Daoy (cell line): Measurements from ENCODE around the gene ETV7. TPM values are rescaled to one million over a fixed set of nuclear protein-coding genes. Genes with fewer than 3 reads are reported as not detected.
A peak's percentile ranks its signal among the peaks of the same experiment; 100 is the strongest.
"Not testable (repeated sequence)": the region's sequence is repeated elsewhere in the genome, so short reads cannot be mapped to it uniquely, and the experiment has no call there.

Experiments used
- DNase-seq: peaks from one replicate; pipeline ENCODE4 v3.0.0-alpha.2; 2015; ENCODE audit warnings: low read depth
- total RNA-seq: library from RNA; depleted of rRNA; stranded (reverse); fragments of >200 nt; shearing (Covaris generic); gene quantifications from 2 replicates; pipeline ENCODE4 v1.2.3, GENCODE V29; 2014; rRNA removed

The ETV7 gene
- total RNA-seq, result 0.69 and 0.83 TPM in 2 replicates

DNA sequence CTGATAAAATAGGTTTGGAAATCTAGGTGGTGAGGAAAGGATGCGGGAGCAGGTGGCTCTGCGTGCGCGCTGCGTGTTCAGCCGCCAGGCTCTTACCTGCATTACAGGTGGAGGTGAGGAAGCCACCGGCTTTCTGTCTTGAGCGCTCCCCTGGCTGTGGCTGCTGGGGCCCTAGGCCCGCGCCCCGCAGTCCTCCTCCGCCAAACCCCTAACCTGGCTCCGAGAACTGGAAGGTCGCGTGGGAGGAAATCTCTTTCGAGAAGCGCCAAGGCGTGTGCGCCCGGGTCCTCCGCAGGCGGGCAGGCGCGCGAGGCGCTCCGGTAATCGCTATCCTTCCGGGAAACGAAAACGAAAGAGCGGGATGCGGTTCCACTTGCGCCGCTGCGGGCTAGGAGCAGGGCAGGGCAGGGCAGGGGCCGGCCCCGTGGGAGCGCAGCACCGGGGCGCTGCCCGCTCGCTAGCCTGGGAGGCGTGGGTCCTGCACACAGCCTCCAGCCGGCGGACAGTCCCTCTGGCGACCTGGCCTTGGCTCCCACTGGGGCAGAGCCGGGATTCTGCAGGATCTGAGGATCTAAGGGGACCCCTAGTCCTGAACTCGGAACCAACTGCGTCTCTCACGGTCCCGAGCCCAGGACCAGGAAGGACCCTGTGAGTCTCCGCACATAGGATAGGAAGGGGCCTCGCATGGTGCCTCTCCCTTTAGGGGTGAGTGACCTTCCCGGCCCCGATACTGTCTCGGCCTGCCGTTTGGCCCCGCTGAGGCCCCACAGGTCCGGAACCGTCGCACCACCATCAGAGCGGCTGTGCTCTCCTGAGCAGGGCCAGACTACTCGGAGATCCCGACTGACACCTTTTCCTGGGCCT, at the start of gene ETV7:
Gene ETV7 (minus strand): TSS at position 230 of the 864 bp plus-strand sequence. CDS start 128 bp downstream, at position 102.
- DNase-seq, result no peak

DNA sequence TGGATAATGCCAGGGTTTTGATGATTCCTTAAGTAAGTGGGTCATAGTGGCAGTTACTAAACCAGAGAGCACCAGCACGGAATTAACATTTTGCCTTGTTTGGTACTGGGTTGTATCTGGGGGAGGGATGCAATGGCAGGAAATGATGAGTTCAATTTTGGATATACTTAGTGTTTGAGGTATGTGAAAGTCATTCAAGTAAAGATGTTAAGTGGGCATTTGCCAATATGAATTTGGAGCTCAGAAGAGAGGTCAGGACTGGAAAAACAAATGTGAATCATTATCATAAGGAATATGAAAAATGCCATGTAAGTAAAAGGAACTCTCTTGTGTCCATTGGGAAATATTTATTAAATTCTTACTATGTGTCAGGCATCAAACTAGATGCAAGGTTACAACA, 49.0 kb upstream of the ETV7 start:
- DNase-seq, result peak; percentile 25

DNA sequence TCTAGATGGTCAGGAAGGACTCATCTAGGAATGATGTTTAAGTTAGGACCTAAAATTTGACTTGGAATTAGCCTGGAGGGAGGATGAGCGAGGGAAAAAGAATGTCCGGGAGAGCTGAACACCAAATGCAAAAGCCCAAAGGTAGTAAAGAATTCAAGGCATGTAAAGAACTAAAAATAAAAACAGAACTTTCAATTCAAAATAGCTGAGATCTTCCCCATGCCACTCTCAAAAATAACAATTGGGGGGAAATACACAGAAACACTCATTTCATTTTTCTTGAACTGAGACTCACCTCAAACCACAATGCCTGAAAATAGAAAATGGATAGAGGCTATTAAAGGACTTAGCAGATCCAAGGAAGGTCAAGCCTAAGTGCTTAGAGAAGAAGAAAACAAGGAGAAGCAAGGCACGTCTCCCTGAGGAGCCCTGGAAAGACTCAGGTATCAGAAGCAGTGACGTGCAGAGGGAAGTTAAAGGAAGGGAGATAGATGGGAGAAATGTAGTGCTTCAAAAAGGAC, 44.7 kb upstream of the ETV7 start:
- DNase-seq, result no peak

DNA sequence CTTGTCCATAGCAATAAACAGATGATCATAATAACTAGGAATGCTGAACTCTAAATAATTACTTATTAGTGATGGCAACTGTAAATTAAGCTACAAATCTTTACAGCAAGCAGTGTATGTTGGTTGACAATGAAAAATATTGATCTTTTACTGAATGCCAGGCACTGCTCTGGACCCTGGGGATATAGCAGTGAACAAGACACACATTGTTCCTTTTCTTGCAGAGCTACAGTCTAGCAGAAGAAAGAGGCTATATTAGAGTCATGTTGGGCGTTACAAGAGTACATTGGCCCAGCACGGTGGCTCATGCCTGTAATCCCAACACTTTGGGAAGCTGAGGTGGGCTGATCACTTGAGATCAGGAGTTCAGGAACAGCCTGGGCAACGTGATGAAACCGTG, 43.7 kb upstream of the ETV7 start:
- DNase-seq, result no peak

DNA sequence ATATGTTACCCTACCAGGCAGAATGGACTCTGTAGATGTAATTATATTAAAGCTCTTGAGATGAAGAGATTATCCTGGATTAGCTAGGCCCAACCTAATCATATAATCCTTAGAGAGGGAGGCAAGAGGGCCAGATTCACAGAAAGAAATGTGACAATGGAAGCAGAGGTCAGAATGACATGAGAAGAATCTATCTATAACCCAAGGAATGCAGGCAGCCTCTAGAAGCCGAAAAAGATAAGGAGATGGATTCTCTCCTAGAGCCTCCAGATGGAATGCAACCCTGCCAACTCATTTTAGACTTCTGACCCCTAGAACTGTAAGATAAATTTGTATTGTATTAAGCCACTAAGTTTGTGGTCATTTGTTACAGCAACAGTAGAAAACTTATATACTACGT, 42.9 kb upstream of the ETV7 start:
- no peak for DNase-seq

DNA sequence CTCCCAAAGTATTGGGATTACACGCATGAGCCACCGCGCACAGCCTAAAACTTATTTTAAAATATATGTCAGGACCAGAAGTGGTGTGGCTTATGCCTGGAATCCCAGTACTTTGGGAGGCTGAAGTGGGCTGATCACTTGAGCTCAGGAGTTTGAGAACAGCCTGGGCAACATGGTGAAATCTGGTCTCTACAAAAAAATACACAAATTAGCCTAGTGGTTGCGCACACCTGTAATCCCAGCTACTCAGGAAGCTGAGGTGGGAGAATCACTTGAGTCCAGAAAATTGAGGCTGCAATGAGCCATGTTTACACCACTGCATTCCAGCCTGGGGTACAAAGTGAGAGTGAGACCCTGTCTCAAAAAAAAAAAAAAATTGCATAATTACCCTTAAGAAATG, 41.4 kb upstream of the ETV7 start:
- no peak for DNase-seq

DNA sequence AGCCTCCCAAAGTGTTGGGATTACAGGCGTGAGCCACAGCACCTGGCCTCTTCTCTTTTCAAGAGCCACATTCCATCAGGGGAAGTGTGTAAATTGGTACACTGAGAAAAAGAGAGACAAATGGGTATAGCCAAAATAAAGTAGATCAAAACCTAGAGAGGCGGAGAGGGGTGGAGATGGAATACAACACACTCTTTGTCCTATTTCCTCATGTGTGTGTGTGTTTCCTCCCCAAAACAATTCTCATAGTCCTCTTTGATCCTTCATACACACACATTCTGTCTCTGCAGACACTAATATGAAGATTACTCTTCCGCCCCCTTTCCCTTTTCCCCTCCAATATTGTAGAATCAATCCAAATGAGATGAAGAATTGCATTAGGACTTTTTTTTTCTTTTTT, 39.2 kb upstream of the ETV7 start:
- DNase-seq, result no peak

DNA sequence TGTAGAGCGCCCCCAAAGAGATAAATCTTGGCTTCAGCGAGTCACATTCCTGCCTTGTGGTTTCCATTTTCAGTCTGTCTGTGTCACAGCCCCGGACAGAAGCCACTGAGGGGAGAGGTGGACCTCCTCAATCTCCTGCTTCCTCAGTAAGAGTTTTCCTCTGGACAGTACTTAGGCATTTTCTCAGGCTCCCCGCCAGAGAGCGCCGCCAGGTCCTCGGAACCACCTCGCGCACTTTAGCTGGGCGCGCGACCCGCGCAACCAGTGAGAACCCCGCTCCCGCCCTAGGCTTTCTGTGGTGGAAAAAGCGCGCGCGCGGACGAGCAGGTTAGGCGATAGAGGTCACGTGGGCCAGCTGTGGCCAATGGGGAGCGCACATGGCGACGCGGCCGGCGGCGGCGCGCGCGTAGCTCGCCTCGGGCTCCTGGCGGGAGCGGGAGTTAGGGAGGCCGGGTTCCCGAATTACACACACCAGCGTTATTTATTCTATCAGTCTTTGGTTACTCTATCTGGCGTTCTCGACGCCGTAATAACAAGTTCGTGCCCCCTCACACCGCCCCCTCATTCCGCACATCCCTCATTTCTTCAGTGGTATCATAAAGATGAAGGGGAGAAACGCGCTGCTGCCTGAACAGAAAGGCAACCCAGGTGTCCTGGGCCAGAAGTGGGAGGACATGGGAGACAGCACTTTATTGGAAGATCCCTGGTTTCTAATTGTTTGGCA, 35.8 kb upstream of the ETV7 start:
- DNase-seq, result peak; percentile 100

DNA sequence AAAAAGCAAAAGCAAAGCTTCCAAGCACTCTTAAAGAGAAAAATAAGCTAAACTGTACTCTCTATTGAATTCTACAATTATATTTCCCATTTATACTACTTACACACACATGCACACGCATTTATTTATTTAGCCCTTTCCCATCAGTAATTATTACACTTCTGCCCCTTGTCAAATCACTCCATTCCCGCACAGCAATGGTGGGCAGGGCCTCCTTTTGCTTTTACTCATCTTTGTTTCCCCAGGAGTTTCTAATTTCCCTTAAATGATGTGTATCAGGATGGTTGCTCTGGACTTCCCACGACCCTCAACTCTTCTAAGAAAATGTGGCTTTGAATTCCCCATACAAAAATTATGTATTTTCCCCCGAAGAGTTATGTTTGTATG, 35.2 kb upstream of the ETV7 start:
- no peak for DNase-seq

DNA sequence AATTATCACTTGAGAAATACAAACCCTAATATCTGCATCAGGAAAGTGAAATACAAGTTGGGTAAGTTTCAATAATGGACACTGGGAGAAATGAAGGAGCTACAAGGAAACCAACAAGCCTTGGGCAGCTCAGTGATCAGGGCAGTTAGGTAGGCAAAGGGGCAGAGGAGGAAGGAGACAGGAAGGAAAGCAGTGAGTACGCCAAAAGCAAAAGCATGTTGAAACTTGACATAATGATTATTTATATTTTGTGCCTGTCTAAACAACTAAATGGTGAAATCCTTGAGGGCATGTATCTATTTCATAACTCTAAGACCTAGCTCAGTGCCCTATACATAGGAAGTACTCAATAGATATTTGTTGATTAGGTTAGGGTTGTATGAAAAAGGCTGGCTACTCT, 31.8 kb upstream of the ETV7 start:
- no peak for DNase-seq

DNA sequence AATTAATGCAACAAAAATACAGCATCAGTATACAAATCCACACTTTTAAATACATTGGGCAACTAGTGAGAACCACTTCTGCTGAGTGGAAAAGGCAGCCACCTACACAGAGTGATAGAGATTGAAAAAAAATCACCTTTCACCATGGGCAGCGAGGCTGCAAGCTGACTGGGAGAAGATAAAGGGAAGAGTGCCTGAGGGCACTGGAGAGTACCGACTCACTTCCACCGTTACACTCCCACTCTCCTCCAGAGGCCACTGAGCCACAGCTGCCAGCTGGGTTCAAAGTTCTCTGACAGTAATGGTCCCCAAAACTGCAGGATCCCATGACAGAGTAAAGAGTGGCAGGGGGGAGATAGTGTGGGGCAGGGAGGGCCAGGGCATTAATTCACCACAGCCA, 31.1 kb upstream of the ETV7 start:
- peak; percentile 15 for DNase-seq

DNA sequence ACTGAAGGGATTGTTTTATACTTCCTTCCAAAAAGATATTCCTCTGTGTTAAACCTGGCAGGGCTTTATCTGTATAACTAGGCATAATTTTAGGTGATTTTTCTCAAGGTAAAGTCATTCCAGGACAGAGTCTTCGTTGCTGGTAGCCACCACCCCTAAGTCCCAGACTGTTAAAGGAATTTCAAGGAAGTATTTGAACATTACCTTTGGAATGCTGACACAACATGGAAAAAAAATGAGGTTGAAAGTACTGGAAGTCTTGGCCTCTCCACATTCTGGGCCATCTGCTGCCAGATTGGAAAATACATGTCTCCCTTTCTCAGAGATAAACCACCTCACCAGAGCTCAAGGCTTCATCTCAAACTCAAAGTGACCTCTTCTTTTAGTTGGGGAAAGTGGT, 27.0 kb upstream of the ETV7 start:
- DNase-seq, result no peak

DNA sequence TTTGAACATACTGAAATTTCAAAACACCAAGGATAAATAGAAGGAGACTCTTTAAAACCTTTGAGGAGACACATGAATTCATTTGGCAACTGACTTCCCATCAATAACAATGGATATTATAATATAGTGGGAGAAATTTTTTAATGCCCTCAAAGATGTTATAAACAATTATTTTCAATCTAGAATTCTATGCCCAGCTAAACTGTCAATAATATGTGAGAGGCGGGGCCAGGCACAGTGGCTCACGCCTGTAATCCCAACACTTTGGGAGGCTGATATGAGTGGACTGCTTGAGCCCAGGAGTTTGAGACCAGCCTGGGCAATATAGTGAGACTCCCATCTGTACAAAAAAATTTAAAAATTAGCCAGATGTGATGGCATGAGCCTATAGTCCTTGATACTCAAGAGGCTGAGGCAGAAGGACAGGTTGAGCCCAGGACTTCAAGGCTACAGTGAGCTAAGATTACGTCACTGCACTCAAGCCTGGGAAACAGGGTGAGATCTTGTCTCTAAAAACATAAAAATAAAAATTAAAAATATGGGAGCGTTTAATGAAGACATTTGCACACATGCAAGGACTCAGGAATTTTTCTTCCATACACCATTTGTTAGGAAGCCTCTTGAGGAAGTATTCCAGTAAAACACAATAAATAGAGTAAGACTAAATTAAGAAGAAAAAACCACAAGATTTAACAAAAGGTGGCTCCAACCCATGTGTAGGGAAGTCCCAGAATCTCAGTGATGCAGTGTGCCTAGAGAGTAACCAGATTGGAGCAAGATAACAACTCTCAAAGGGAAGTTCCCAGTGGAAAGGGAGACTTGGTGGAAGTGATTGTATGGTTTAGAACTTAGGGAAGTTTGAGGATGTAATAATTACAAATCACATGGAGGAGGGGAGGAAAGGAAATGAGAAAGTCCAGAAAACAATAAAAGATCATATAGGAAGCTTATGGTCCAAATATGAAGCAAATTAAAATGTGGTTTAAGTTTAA, 26.3 kb upstream of the ETV7 start:
- DNase-seq, result no peak

DNA sequence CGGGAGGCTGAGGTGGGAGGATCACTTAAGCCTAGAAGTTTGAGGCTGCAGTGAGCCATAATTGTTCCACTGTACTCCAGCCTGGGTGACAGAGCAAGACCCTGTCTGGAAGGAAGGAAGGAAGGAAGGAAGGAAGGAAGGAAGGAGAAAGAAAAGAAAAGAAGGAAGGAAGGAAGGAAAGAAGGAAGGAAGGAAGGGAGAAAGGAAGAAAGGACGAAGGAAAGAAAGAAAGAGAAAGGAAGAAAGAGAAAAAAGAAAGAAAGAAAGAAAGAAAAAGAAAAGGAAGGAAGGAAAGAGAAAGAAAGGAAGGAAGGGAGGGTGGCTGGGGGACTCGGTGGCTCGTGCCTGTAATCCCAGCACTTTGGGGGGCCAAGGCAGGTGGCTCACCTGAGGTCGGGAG, 22.2 kb upstream of the ETV7 start:
- DNase-seq, result not testable (repeated sequence)

DNA sequence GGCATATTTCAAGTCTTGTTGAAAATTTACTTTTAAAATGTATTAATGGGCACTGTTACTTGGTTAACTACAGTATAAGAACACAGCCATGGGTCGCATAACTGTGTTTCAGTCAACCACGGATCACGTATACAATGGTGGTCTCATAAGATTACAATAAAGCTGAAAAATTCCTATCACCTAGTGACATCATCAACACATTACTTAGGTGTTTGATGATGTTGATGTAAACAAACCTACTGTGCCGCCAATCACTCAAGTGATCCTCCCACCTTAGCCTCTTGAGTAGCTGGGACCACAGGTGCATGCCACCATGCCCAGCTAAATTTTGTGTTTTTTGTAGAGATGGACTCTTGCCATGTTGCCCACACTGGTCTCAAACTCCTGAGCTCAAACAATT, 16.7 kb upstream of the ETV7 start:
- DNase-seq, result no peak

DNA sequence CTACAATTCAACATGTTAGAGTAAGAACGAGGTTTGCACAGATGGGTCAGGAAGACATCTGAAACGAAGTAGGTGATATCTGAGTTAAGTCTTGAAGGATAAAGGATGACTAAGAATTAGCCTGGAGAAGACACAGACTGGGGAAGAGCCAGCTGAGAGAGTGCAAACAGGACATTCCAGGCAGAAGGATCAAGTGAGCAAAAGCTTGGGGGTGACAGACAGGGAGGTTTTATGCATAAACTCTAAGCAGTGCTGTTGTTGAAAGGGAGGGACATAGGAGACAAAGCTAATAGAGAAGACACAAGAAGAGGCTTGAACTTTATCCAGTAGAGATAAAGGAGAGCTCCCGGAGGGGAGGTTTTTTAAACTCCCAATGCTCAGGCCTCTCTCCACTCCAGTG, 15.0 kb upstream of the ETV7 start:
- no peak for DNase-seq

DNA sequence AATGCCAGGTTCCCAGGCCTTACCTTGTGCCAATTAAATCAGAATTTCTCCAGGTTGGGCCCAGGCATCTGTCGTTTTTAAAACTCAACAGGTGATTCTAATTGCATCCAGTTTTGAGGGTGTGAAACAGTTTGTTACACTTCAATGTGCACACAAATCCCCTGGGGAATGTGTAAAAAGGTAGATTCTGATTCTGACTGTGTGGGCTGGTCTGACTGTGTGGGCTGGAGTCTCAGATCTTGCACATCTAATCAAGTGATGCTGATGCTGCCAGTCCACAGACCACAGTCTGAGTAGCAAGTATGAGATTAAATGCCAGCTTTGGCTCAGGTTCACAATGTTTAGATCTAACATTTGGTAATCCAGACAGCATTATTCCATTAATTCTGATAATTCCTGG, 12.5 kb upstream of the ETV7 start:
- no peak for DNase-seq

DNA sequence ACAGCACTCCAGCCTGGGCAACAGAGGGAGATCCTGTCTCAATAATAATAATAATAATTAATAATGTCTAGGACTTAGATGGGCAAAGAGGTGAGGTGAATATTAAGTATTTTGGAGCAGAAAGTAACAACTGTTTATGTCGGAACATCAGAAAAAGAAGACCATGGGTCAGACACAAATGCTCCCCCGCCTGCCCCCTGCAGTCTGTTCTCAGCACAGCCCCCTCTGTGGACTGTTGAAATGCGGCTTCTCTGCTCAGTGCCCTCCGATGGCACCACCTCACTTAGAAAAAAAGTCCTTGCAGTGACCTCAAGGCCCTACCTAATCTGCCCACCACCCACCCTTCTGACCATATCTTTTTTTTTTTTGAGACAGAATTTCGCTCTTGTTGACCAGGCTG, 5.2 kb upstream of the ETV7 start:
- DNase-seq, result no peak

DNA sequence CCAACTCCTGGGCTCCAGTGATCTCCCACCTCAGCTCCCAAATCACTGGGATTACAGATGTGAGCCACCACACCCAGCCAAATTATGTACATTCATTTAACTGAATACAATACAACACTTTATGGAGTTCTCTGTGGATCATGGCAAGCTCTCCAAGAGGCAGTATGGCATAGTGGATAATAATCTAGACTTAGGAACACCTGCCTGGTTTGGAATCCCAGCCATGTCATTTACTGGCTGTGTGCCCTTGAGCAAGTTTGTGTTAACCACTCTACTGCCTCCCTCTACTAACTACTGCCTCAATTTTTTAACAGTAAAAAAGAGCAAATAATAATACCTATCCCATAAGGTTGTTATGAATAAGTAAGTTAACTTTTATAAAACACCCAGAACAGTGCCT, 1.9 kb upstream of the ETV7 start:
- DNase-seq, result no peak

DNA sequence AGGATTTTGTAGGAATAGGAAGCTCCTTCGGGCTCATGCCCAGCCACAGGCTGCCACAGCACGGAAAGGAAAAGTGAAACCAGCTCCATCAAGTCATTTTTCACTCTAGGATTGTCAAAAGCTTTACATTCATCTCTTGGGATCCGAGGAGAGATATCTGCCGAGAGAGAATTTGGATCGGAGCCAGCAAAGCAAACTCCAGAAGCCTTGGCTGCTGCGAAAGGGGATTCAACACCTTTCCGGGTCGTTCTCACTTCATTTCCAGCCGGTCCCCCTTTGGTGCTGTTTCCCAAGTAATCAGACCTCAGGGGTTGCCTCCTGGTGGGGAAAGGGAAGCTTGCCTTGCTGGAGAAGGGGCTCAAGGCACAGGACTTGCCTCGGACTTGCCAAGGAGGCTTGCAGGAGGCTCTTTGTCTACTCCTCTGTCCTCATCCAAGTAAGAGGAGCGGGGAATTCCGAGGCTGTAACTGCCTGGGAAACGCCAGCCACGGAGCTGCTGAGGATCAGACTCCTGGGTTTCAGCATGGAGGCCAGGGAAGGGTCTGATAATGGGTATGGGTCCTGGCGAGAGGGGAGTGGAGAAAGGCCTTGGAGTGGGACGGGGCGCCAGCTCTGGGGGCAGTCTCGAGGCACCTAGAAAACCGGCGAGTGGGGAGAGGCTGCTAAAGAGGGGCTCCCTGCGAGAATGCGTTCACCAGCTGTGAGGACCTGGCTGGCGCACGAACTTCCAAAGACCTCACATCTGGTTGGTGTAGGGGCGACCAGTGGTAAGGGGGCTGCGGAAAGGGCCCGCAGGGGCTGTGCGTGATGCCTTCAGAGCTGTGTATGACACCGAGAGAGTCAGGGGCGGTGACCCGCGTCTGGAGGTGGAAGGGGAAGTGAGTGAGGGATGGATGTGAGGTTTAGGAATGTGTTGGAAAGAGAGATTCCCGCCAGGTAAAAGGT, 702 bp downstream of the ETV7 start:
- DNase-seq, result peak; percentile 73

DNA sequence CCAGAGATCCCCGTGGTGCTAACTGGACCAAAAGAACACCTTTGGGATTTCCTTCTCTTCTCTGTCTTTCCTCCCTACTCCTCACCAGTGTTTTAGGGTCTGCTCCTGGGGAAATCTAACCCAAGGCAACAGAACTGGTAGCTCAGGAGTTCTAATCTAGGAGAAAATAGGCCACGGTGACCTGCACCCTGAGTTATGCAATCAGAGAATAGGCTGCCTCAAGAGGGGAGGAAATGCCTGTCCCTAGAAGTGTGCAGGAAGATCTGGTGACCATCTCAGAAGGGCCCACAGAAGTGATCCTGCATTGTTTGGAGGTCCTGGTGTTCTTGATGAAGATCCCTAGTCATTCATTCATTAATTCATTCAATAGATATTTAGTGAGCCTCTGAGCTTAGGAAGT, 3.4 kb downstream of the ETV7 start:
- no peak for DNase-seq
